SK-N-SH (cell line): Measurements from ENCODE around the gene SYTL4. TPM values are rescaled to one million over a fixed set of nuclear protein-coding genes. Genes with fewer than 3 reads are reported as not detected.

Source experiments
- CTCF ChIA-PET: fragments of 300-600, 350-600 bp; formaldehyde crosslinking; extraction: SDS; loops from one replicate; lab custom pipeline; 2021; lab: Yijun Ruan, JAX
- POLR2A ChIA-PET: fragments of 350-600 bp; sonication (Branson Sonifier 250); formaldehyde crosslinking; extraction: SDS; loops from one replicate; lab custom pipeline; 2020; ENCODE audit warnings: antibody characterized with exemption, inconsistent platforms; lab: Yijun Ruan, JAX
- DNase-seq: peaks from one replicate; pipeline ENCODE4 v3.0.0; 2012
- H2AFZ ChIP-seq: fragments of 200-600 bp; sonication (generic); 2 replicates; pipeline ENCODE4 v1.8.1; 2016; ENCODE audit warnings: antibody characterized with exemption, mild to moderate bottlenecking, low read depth
- H3F3A ChIP-seq: fragments of 200-600 bp; sonication (generic); replicated peaks from 2 replicates; pipeline ENCODE3; 2016; ENCODE audit warnings: antibody characterized with exemption, mild to moderate bottlenecking; ENCODE audit not compliant: insufficient read depth
- H3K27ac ChIP-seq, 2 experiments: fragments of 200-500 bp in 1 of 2; fragments of 200-600 bp in 1 of 2; sonication (Bioruptor generic) in 1 of 2; sonication (generic), shearing (Covaris generic) in 1 of 2; 2 replicates each; pipeline versions ENCODE4 v1.5.1 to v1.6.1; 2014 to 2016; ENCODE audit warnings: low read depth in 2 of 2, inconsistent platforms in 1 of 2, low read length in 1 of 2, mild to moderate bottlenecking in 1 of 2, mixed read lengths in 1 of 2
- H3K27me3 ChIP-seq: fragments of 200-600 bp; sonication (generic), shearing (Covaris generic); 2 replicates; pipeline ENCODE4 v1.6.1; 2016; ENCODE audit warnings: mixed run types; ENCODE audit not compliant: insufficient read depth
- H3K36me3 ChIP-seq, 2 experiments: fragments of 200-500 bp in 1 of 2; fragments of 200-600 bp in 1 of 2; sonication (Bioruptor generic) in 1 of 2; sonication (generic) in 1 of 2; replicated peaks in 1 of 2; 2 replicates each; pipeline versions ENCODE3 to v1.5.1; 2014 to 2016; ENCODE audit warnings: low read length in 1 of 2, mild to moderate bottlenecking in 1 of 2; ENCODE audit not compliant: insufficient read depth in 2 of 2, control insufficient read depth in 1 of 2
- H3K4me1 ChIP-seq, 2 experiments: fragments of 200-500 bp in 1 of 2; fragments of 200-600 bp in 1 of 2; sonication (Bioruptor generic) in 1 of 2; sonication (generic), shearing (Covaris generic) in 1 of 2; 2 replicates each; pipeline versions ENCODE4 v1.5.1 to v1.6.1; 2014 to 2016; ENCODE audit warnings: low read depth in 1 of 2, low read length in 1 of 2, mixed run types in 1 of 2; ENCODE audit not compliant: insufficient read depth in 2 of 2, control insufficient read depth in 1 of 2
- H3K4me2 ChIP-seq: fragments of 200-600 bp; sonication (generic), shearing (Covaris generic); 2 replicates; pipeline ENCODE4 v1.6.1; 2017; ENCODE audit warnings: mixed run types
- H3K4me3 ChIP-seq, 2 experiments: fragments of 200-500 bp in 1 of 2; fragments of 200-600 bp in 1 of 2; sonication (Bioruptor generic) in 1 of 2; sonication (generic), shearing (Covaris generic) in 1 of 2; 2 replicates each; pipeline versions ENCODE4 v1.5.1 to v1.8.1; 2014 to 2016; ENCODE audit warnings: low read depth in 2 of 2, inconsistent platforms in 1 of 2, low read length in 1 of 2, mild to moderate bottlenecking in 1 of 2, mixed read lengths in 1 of 2, moderate library complexity in 1 of 2
- H3K79me2 ChIP-seq: fragments of 200-600 bp; sonication (generic); 2 replicates; pipeline ENCODE4 v1.8.1; 2017; ENCODE audit warnings: mild to moderate bottlenecking; ENCODE audit not compliant: insufficient read depth
- H3K9ac ChIP-seq: fragments of 200-600 bp; sonication (generic); 2 replicates; pipeline ENCODE4 v1.6.1; 2017; ENCODE audit warnings: mixed run types
- H3K9me2 ChIP-seq: fragments of 200-600 bp; sonication (generic); 2 replicates; pipeline ENCODE4 v1.6.1; 2017; ENCODE audit warnings: mixed run types
- H3K9me3 ChIP-seq: fragments of 200-600 bp; sonication (generic); 2 replicates; pipeline ENCODE4 v1.6.1; 2017; ENCODE audit warnings: mixed run types, mild to moderate bottlenecking, moderate library complexity
- H4K20me1 ChIP-seq: fragments of 200-600 bp; sonication (generic); 2 replicates; pipeline ENCODE4 v1.6.1; 2017; ENCODE audit warnings: mild to moderate bottlenecking, mixed run types; ENCODE audit not compliant: insufficient read depth
- CTCF ChIP-seq: fragments of 200-600 bp; sonication (generic); IDR thresholded peaks from 2 replicates; pipeline ENCODE4 v1.6.1; 2017; ENCODE audit warnings: antibody characterized with exemption, mild to moderate bottlenecking, moderate library complexity
- JUND ChIP-seq: IDR thresholded peaks from 2 replicates; pipeline ENCODE4 v1.4.0; 2012
- RAD21 ChIP-seq: IDR thresholded peaks from 2 replicates; pipeline ENCODE4 v1.6.1; 2012; ENCODE audit warnings: mild to moderate bottlenecking, low read length
- REST ChIP-seq: IDR thresholded peaks from 2 replicates; pipeline ENCODE4 v1.6.1; 2012; ENCODE audit warnings: mild to moderate bottlenecking, low read depth, low read length, moderate library complexity
- RXRA ChIP-seq: IDR thresholded peaks from 2 replicates; pipeline ENCODE4 v1.4.0; 2012; ENCODE audit warnings: low read depth, mild to moderate bottlenecking, borderline replicate concordance
- TAF1 ChIP-seq: IDR thresholded peaks from 2 replicates; pipeline ENCODE4 v1.6.1; 2012; ENCODE audit warnings: low read depth, mild to moderate bottlenecking, low read length, moderate library complexity, borderline replicate concordance
- USF1 ChIP-seq: IDR thresholded peaks from 2 replicates; pipeline ENCODE4 v1.4.0; 2012; ENCODE audit warnings: low read depth, borderline replicate concordance
- USF2 ChIP-seq: fragments of 150-350 bp; IDR thresholded peaks from 2 replicates; pipeline ENCODE4 v1.6.1; 2017; ENCODE audit warnings: antibody characterized with exemption, low read length, low read depth, borderline replicate concordance
- ZBTB33 ChIP-seq: IDR thresholded peaks from 2 replicates; pipeline ENCODE4 v1.4.0; 2012; ENCODE audit warnings: low read depth, borderline replicate concordance
- WGBS: methylation state at CpG from one replicate; pipeline ENCODE4 v1.1.6; 2017; ENCODE audit warnings: low lambda C conversion rate; 5-methylcytosine and 5-hydroxymethylcytosine counted together
- polyA plus RNA-seq, 3 experiments: library from polyadenylated mRNA; depleted of rRNA; stranded (reverse); fragments of >200 nt; gene quantifications; 2 replicates each; pipeline ENCODE4 v1.2.3, GENCODE V29; 2012

The SYTL4 gene
- polyA plus RNA-seq, 1 of the 3 experiments (the other 2 are of a cell fraction): 2.3 TPM

GRCh38 chrX:100662170-100662569 is 69.8 kb downstream of the SYTL4 start:
- POLR2A ChIA-PET: no interaction called here
- H2AFZ ChIP-seq: no peak overlapping the region
- no peak overlapping the region for H3K27ac ChIP-seq
- H3K9me2 ChIP-seq: no peaks in the 10 kb centered on the region
- TF ChIP-seq USF1: no peak
- TF ChIP-seq RXRA: no peak
- no peak for TF ChIP-seq REST
- TF ChIP-seq CTCF: no peak
- TF ChIP-seq ZBTB33: no peak
- TF ChIP-seq USF2: no peak
- TF ChIP-seq JUND: no peak
- TF ChIP-seq RAD21: no peak
- TF ChIP-seq TAF1: no peak
- CTCF ChIA-PET: interaction anchor here (0.9 to 2.1 kb wide), 3 partner anchors 9 to 106 kb away, joined by 3 to 14 read pairs (median 4); no protein-coding TSS in a partner anchor
- H3K9me3 ChIP-seq: no peaks in the 10 kb centered on the region
- no peaks in the 10 kb centered on the region for H3K4me1 ChIP-seq
- H3F3A ChIP-seq: no peaks in the 10 kb centered on the region
- no peak overlapping the region for H3K4me2 ChIP-seq
- DNase-seq: no peak
- H3K36me3 ChIP-seq: no peaks in the 10 kb centered on the region
- H3K9ac ChIP-seq: no peak overlapping the region
- no peaks in the 10 kb centered on the region for H4K20me1 ChIP-seq
- H3K79me2 ChIP-seq: no peaks in the 10 kb centered on the region
- WGBS: 27% methylated on average over 11 of the region's 13 CpGs
- no peak overlapping the region for H3K4me3 ChIP-seq
- H3K27me3 ChIP-seq: no peaks in the 10 kb centered on the region; the same call in 1 of the 2 replicates
